Left lung (tissue), 10 donors: ENCODE data around the gene NUMB. TPM values are rescaled to one million over a fixed set of nuclear protein-coding genes. Genes with fewer than 3 reads are reported as not detected.
"Not testable (repeated sequence)": the region's sequence is repeated elsewhere in the genome, so short reads cannot be mapped to it uniquely, and the experiment has no call there.

Experiments used
- ATAC-seq: fragments of 200-7000 bp; cut with Tn5 transposase; one replicate; pipeline ENCODE4 v1.9.1; 2020; ENCODE audit warnings: moderate library complexity
- DNase-seq, 4 donors: peaks; one replicate each; pipeline ENCODE4 v3.0.0-alpha.2; 2013 to 2020
- H3K27ac ChIP-seq, 2 donors: fragments of 200-600 bp; sonication (generic) in 1 of 2; one replicate each; pipeline versions ENCODE4 v1.5.0 to v1.8.0; 2020 to 2021
- H3K27me3 ChIP-seq, 2 donors: fragments of 200-600 bp; sonication (generic) in 1 of 2; one replicate each; pipeline versions ENCODE4 v1.5.0 to v1.8.0; 2020 to 2021
- H3K36me3 ChIP-seq, 2 donors: fragments of 200-600 bp; sonication (generic) in 1 of 2; one replicate each; pipeline versions ENCODE4 v1.5.0 to v1.8.0; 2020 to 2021
- H3K4me1 ChIP-seq, 2 donors: fragments of 200-600 bp; one replicate each; pipeline ENCODE4 v1.8.0; 2021
- H3K4me3 ChIP-seq, 2 donors: fragments of 200-600 bp; sonication (generic) in 1 of 2; one replicate each; pipeline versions ENCODE4 v1.5.0 to v1.8.0; 2020 to 2021; ENCODE audit warnings: mild to moderate bottlenecking in 1 of 2
- H3K9me3 ChIP-seq, 2 donors: fragments of 200-600 bp; sonication (generic) in 1 of 2; one replicate each; pipeline versions ENCODE4 v1.5.0 to v1.8.0; 2020 to 2021
- CTCF ChIP-seq, 2 donors: fragments of 200-600 bp; sonication (generic) in 1 of 2; IDR thresholded peaks; one replicate each; pipeline versions ENCODE4 v1.5.0 to v1.8.0; 2021; ENCODE audit warnings: antibody characterized with exemption in 2 of 2
- intact Hi-C, 2 donors: fragments of 100-400 bp; cut with DNase I; formaldehyde crosslinking; loops; one replicate each; pipeline versions ENCODE4 v1.11.2 to v1.14.2; 2022
- polyA plus RNA-seq, 6 donors: library from polyadenylated mRNA; unstranded; fragments of 120-200 nt; gene quantifications; one replicate each; pipeline ENCODE4 v1.2.1, GENCODE V29; 2013; ENCODE audit not compliant: insufficient read length in 6 of 6
- total RNA-seq, 2 donors: library from RNA; stranded (reverse); fragmentation: NEBNext Ultra II Directional; extraction: Animal tissue kit (Norgen Biotek cat#: 25700); gene quantifications; one replicate each; pipeline ENCODE4 v1.2.1, GENCODE V29; 2021
- donor health status: DM: no; HTN: yes; CAD: no.
- donor health status: DM: no; HTN: no; CAD: no.

The NUMB gene
- total and polyA plus RNA-seq, 8 donors = 91.0 to 121 (median 105) TPM

- ATAC-seq (no peak), DNase-seq (no peak)
- intact Hi-C loops = no loop called here
- Histone ChIP-seq H3K36me3 (no peaks in the 10 kb centered on the region), H3K27ac (no peak overlapping the region), H3K9me3 (no peaks in the 10 kb centered on the region), H3K4me1 (peaks cover 3 to 26% of the 10 kb centered on the region in 2 donors), H3K27me3 (no peaks in the 10 kb centered on the region), H3K4me3 (no peak overlapping the region)
- no peak for TF ChIP-seq CTCF (IDR thresholded peaks at IDR 0.05)
These were observed 145.7 kb downstream of the NUMB start for GRCh38 chr14:73312687-73313086.

DNA sequence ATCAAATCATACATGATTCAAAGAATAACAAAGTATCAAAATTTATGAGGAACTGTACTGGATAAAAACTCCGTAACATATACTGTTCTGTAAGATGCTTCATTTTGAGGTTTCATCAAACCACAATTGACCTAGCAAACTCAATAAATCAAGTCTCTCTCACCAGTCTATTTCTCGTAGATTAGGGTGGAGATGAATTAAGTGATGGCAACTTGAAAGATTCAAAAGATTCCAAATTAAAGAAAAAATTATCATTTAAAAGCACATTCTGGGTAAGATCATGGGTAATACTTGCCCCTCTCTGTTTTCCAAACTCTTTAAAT, 146.7 kb downstream of the NUMB start:
- no peak for DNase-seq
- peak overlapping the region in 1 of 2 donors; percentile 39 for H3K27ac ChIP-seq
- peaks cover 3 to 26% of the 10 kb centered on the region in 2 donors for H3K4me1 ChIP-seq
- no peaks in the 10 kb centered on the region for H3K27me3 ChIP-seq
- no peak overlapping the region for H3K4me3 ChIP-seq
- ATAC-seq = no peak
- intact Hi-C loops = no loop called here
- H3K9me3 ChIP-seq = no peaks in the 10 kb centered on the region
- TF ChIP-seq CTCF (IDR thresholded peaks at IDR 0.05) = no peak
- H3K36me3 ChIP-seq = no peaks in the 10 kb centered on the region

- H3K4me1 ChIP-seq = peaks cover 3 to 26% of the 10 kb centered on the region in 2 donors
- intact Hi-C loops, H3K4me3 ChIP-seq, H3K9me3 ChIP-seq, ATAC-seq, H3K27me3 ChIP-seq, H3K27ac ChIP-seq, DNase-seq, H3K36me3 ChIP-seq: not testable (repeated sequence)
These were observed 149.1 kb downstream of the NUMB start for GRCh38 chr14:73309207-73309606.

GRCh38 chr14:73307261-73307660, 151.1 kb downstream of the NUMB start:
- no peak for TF ChIP-seq CTCF (IDR thresholded peaks at IDR 0.05)
- Histone ChIP-seq H3K27me3 (no peaks in the 10 kb centered on the region), H3K36me3 (no peaks in the 10 kb centered on the region), H3K4me3 (no peak overlapping the region), H3K27ac (no peak overlapping the region), H3K4me1 (peaks cover 3 to 24% of the 10 kb centered on the region in 2 donors), H3K9me3 (no peaks in the 10 kb centered on the region)
- no peak for DNase-seq
- intact Hi-C loops = no loop called here
- ATAC-seq = no peak

DNA sequence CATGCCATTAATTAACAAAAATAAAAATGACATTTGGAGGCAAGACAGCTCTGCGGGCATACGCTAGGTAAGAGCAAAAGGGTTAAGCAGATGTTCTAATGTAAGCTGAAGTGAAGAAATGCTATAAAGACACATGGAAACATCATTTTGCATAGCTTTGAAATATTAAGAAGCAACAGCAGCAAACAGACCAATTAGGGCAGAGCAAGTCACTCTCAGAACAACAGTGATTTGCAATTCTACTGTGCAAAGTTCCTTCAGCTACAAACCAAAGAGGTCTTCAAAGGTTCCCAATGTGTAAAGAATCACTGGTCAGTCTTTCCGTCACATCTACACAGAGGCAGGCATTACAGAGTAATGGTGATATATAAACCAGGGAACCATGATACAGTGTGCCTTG, 152.8 kb downstream of the NUMB start:
- no peak for ATAC-seq
- no peak for DNase-seq
- Histone ChIP-seq H3K27me3 (no peaks in the 10 kb centered on the region), H3K9me3 (no peaks in the 10 kb centered on the region), H3K4me3 (no peak overlapping the region), H3K27ac (no peak overlapping the region), H3K36me3 (no peaks in the 10 kb centered on the region), H3K4me1 (peaks cover 0 to 7% of the 10 kb centered on the region in 2 donors)
- intact Hi-C loops = no loop called here
- TF ChIP-seq CTCF (IDR thresholded peaks at IDR 0.05) = no peak

DNA sequence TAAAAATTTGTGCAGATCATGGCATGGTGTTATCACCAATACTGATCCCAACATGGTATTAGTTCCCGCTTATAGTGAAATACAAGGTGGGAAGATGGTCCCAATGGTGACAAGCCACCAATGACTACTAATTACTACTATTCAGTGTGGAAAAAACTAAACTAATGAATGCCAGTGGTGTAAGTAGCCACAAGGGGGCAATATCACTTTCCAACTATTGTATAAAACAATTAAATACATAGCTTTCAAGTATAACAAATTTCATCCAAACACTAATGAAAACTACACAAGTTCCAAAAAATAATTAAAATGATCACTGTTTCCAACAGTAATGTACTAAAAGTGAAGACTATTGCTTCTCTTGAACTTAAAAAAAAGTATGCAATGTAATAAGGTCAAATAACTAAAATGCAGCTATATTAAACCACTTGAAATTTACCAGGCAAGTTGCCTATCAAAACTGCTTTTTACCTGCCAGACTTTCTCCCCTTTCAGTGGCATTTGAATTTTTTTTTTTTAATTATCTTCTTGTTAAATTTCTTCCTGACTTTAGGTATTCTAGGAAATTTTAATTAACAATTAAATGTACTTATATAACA, 163.0 kb downstream of the NUMB start:
- Histone ChIP-seq H3K4me1 (no peaks in the 10 kb centered on the region), H3K36me3 (peaks cover 0 to 62% of the 10 kb centered on the region in 2 donors), H3K9me3 (no peaks in the 10 kb centered on the region), H3K4me3 (no peak overlapping the region), H3K27ac (no peak overlapping the region), H3K27me3 (no peaks in the 10 kb centered on the region)
- ATAC-seq = peak; percentile 71
- intact Hi-C loops = loop anchor here in 1 of 2 donors (5.0 kb wide), 1 partner anchor 177 kb away; no protein-coding TSS in a partner anchor
- peak in 2 of 4 donors; percentile 32 to 45 for DNase-seq
- peak; percentile 58 to 74 for TF ChIP-seq CTCF (IDR thresholded peaks at IDR 0.05)
